GM10847 (cell line): Measurements from ENCODE around the gene MESD.

Source experiments
- POLR2A ChIP-seq: IDR thresholded peaks from 2 replicates; pipeline ENCODE4 v1.6.1; 2011; ENCODE audit not compliant: insufficient read length; ENCODE audit errors: extremely low read depth

MESD gene

DNA sequence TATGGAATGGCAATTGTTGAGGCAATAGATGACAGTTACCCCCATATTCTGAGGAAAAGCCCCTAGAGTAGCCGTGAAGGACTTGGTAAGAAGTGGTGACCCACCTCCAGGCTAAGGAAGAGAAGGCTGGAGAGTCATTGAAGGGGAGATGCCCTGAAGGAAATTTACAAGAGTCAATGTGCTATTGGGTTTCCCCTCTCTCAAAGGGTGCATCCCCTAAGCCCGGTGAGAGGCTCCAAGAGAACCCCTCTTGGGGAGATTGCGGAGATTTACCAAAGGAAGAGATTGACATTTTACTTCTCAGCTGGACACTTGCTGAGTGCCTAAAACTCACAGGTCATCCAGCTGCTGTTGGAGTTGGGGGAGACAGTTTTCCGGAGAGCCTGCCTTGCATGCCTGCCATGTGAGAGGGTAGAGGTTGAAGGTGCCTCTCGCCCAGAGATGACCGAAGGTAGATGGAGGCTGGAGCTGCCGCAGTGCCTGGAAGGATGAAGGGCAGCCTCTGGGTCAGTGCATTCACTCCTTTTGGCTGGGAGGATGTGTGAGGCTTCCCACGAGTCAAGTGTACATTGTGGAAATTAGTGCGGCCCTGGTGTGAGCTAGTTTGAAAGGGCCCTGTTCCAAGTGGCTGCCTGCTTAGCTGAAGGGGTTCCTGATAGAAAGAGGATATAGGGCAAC, 30.7 kb downstream of the MESD start:
- TF ChIP-seq POLR2A = no peak

DNA sequence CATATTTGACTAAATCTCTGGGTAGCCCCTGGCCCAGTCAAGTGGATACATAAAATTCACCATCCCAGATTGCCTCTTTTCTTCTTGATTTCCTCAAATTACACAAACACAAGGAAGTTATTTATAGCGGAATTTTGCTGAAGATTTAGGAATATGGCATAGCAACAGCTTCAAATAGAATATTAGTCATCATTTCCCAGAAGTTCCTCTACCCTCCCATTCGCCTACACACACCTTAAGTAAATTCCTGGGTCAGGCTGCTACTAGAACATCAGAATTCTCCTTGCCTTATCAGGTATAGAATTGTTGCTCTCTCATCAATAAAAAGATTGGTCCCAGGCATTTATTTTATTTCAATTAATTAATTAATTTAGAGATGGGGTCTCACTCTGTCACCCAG, 31.6 kb downstream of the MESD start:
- TF ChIP-seq POLR2A = no peak

DNA sequence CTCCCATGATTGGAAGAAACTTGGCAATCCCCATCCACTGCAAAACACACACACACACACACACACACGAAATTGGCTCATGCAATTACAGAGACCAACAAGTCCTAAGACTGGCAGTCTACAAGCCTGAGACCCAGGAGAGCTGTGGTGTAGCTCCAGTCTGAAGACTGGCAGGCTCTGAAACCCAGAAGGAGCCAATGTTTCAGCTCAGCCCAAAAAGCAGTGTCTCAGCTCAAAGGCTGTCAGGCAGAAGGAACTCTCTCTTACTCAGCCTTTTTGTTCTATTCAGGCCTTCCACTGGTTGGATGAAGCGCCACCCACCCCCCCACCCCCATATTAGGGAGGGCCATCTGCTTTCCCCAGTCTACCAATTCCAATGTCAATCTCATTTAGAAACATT, 32.1 kb downstream of the MESD start:
- TF ChIP-seq POLR2A = no peak

DNA sequence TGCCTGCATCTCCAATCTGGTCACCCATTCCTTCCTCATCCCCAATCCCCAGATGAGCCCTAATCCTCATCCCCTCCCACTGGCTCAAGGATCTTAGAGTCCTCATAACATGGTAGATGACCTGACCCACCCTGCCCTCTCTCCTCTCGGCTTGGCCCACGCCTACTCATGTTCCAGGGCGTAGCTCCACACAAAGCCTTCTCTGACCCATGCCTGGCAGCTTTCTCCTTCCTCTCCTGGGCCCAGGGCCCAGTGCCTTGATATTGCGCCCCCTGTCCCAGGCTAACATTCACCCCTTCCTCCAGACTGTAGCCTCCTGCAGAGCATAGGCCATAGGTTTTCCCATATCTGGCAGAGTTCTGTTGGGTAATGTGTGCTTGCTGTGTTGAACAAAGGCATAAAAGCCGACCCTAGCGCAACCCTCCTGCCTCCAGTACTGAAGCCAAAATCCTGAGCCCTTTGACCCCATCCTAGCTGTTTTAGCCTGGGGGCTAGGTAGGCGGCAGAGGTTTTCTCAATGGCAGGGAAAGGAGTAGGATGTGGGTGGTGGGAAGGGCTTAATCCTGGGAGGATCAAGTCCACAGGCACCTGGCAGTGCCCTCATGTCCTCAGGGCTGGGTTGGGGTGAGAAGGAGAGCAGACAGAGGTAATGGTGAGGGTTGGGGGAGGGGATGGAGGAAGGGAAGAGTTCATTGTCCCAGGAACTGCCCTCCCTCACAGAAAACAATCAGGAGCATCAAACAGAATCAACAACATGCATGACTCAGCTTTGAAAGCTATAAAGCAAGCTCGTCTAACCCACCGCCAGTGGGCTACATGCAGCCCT, 35.5 kb downstream of the MESD start:
- no peak for TF ChIP-seq POLR2A

DNA sequence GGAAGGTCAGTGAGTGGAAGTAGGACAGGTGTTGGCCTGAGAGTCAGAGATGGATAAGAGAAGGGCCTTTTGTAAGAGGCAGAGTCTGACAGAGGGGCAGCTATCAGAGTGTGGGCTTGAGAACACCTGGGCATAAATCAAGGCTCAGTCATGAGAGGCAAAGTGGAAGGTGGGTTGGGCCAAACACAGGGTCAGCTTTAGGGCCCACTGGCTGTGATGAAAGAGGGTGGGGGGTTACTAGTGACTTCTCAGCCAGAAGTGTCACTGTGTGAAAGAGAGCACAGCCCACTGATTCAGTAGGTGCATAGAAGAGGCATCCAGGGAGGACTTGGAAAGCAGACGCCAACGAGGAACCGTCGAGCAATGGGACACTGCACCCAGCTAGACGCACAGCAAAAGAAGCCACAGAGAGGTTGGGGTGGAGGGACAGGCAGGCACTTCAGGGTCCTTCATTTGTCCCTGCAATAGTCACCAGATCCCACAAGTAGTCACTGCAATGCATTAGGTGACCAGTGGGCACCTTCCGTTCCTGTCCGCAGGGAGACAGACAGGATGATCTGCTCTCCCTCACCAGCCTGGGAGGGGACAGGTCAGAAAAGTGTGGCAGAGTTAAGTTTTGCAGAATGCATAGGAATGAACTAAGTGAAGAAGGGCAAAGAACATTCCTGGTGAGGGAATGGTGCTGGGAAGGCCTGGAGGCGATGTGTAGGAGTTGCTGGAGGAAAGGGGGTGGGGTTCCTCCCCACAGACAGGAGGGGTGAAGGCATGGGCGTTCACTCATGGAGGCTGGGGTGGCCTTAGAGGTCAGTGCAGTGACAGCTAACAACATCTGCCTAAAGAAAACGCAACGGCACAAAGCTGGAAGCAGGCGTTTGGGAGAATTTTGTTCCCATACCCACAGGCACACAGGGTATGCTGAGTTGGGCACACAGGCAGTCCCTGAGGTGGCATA, 36.3 kb downstream of the MESD start:
- TF ChIP-seq POLR2A = no peak

DNA sequence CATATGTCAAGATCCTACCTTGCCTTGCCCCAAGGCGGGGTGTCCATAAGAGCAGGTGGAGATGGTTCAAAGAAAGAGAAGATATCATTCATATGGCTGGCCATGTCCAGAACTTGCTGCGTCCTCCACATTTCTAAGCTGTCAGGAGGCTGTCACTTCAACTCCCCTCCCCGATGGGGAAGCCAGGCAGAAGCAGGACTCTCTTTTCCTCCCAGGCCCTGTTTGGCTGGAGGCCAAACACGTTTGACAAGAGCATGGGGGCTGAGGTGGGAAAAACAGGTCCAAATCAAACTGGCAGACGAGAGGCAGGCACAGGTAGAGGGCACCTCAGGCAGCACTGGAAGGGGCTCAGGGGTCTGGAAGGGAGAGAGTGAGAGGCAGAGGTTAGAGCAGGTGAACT, 37.7 kb downstream of the MESD start:
- no peak for TF ChIP-seq POLR2A

DNA sequence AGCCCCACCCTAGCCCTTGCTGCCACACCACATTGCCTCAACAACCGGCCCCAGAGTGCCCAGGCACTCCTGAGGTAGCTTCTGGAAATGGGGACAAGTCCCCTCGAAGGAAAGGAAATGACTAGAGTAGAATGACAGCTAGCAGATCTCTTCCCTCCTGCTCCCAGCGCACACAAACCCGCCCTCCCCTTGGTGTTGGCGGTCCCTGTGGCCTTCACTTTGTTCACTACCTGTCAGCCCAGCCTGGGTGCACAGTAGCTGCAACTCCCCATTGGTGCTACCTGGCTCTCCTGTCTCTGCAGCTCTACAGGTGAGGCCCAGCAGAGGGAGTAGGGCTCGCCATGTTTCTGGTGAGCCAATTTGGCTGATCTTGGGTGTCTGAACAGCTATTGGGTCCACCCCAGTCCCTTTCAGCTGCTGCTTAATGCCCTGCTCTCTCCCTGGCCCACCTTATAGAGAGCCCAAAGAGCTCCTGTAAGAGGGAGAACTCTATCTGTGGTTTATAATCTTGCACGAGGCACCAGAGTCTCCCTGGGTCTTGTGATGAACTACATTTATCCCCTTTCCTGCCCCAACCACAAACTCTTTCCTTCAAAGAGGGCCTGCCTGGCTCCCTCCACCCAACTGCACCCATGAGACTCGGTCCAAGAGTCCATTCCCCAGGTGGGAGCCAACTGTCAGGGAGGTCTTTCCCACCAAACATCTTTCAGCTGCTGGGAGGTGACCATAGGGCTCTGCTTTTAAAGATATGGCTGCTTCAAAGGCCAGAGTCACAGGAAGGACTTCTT, 39.1 kb downstream of the MESD start:
- TF ChIP-seq POLR2A = no peak

DNA sequence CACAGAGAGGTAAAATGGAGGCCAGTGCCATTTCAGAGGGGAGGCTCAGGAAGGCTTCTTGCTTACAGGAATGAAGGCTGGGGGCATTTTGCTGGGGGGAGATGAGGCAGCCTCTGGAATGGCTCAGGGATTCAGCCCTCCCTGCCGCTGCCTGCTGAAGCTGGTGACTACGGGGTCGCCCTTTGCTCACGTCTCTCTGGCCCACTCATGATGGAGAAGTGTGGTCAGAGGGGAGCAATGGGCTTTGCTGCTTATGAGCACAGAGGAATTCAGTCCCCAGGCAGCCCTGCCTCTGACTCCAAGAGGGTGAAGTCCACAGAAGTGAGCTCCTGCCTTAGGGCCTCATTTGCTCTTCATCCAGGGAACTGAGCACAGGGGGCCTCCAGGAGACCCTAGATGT, 39.9 kb downstream of the MESD start:
- TF ChIP-seq POLR2A = no peak

DNA sequence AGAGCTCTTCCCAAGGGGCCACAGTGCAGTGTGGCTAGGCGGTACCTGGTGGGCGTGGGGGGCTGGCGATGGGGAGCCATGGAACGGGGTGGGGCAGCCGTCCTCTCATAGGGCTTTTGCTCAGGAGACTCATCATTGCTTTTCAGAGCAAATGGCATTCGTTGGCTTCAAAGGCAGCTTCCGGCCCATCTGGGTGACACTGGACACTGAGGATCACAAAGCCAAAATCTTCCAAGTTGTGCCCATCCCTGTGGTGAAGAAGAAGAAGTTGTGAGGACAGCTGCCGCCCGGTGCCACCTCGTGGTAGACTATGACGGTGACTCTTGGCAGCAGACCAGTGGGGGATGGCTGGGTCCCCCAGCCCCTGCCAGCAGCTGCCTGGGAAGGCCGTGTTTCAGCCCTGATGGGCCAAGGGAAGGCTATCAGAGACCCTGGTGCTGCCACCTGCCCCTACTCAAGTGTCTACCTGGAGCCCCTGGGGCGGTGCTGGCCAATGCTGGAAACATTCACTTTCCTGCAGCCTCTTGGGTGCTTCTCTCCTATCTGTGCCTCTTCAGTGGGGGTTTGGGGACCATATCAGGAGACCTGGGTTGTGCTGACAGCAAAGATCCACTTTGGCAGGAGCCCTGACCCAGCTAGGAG, 40.8 kb downstream of the MESD start:
- TF ChIP-seq POLR2A = no peak

DNA sequence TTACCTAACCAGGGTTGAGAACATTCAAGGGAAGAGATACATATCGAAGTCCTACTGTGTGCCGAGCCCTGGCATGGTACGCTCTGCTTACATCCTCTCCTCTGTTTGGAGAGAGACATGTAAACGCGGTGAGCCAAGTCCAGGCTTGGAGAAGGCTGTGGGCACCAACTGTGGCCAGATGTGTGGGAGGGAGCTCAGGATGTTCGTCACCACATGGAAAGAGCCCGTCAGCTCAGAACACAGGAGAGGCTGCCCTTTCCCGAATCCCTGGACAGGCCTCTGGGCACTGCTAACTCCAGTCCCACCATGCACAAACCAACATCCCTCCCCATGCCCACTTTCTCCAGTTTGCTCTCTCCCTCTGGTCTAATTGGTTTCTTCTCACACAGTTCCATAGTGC, 43.0 kb downstream of the MESD start:
- no peak for TF ChIP-seq POLR2A

DNA sequence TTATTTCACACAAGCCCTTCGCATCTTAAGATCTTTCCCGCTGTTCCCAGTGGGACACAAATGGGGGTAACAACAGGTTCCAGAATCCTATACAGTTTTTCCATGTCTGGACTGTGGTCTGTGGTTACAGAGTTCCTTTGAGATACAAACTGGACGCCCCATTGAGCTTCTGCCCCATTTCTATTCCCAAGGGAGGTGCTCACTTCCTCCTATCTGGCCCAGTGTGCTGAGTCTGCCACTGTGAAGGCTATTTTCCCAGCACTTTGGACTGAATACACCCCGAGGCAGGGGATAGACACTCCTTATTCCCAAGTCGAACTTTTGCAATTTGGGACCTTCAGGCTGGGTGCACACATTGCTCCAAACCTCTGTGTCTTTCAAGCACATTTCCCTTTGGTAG, 44.0 kb downstream of the MESD start:
- no peak for TF ChIP-seq POLR2A

DNA sequence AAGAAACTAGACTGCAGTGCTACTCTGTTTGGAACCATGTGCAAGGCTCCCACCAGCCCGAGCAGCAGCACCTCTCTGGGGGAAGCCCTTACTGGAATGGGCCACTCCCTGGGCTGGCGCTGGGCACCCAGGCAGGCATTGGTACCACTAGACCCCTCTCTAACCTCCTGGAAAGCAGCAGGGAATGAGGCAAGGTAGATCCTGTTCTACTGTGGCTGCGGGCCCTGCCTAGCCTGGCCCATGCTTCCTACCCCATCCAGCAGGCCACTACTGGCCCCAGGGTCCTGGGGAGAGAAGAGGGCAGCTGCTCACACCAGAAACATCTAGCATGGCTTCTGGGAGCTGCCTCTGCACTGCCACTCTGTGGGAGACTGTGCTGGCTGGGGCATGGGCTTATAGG, 44.8 kb downstream of the MESD start:
- no peak for TF ChIP-seq POLR2A

DNA sequence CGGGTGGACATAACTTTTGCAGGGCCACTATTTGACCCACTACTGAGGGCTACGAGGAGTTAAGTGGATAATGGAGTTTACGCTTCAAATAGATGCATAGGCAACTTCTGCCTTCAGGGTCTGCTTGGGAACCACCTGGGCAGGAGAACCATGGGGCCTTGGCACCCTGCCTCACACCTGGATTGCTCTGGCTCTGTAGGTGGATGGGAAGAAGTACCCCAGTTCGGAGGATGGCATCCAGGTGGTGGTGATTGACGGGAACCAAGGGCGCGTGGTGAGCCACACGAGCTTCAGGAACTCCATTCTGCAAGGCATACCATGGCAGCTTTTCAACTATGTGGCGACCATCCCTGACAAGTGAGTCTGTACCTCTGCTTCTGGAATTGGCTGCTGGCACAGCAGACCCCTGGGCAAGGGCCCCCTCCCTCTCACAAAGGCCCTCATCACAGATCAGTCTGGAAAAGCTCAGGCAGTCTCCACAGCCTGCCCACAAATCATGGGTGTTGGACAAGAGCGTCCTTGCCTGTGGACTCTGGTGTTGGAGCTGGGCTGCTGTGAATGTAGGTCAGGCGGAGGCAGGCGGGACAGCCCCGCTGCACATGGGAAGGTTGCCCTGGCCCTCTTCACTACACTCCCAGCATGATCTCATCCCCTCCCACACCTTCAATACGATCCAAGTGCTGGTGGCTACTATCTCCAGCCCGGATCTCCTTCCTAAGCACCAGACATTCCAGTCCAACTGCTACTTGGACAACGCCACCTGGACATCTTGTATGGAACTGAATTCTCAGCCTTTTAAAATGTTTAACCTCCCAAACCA, 46.7 kb downstream of the MESD start:
- no peak for TF ChIP-seq POLR2A

DNA sequence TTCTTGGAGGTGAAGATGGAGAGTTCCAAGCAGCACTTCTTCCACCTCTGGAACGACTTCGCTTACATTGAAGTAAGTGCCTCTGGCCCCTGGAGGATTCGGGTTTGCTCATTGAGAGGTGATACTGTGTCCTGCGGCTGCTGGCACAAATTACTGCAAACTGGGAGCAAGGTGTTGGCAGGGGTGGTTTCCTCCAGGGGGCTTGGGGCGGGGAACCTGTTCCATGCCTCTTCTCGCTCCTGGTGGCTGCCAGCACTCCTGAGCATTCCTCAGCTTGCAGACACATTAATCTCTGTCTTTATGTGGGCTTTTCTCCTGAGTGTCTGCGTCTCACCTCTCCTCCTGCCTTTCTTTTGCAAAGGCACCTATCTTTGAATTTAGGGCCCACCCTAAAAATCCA, 47.4 kb downstream of the MESD start:
- no peak for TF ChIP-seq POLR2A
